RPMI8226 (cell line): ENCODE data around the gene NOL3.
A peak's percentile ranks its signal among the peaks of the same experiment; 100 is the strongest.

Experiments used
- DNase-seq: peaks from one replicate; pipeline ENCODE4 v3.0.0-alpha.2; 2015

Gene NOL3

DNA sequence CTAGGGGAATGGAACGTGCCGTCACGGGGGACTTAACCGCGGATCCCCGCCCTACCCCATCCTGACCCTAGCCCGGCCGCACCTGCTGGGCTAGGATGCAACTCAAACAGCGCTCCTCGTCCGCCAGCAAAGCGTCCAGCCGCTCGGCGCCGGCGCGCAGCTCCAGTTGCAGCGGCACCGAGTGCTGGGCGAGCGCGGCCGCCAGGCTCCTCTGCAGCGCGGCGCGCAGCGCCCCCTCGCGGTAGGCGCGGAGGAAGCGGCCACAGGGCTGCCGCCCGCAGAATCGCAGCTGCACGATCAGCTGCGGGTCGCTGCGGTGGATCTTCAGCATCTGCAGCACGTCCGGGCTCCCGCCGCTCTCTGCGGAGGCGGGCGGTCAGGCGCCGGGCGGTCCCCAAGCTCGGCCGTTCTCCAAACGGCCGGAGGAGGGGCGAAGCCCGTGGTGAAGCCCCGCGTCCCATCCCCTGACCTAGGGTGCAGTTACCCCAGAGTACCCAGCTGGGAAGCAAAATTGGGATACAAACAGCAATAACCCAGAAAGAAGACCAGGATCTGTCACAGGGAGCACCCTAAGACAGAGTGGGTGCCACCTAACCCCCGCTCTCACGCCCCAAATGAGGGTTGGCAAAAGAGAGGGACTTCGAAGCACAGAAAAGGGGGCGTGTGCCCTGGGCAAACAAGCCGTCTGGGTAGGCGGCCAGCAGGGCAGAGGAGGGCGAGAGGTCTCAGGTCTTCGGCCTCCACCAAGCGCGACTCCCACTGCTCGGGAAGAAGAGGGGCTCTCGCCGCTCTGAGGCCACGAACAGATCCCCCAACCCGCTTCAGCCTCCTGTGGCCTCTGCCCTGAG, 14.8 kb upstream of the NOL3 start:
- DNase-seq: peak; percentile 89

GRCh38 chr16:67156143-67156844, 14.0 kb upstream of the NOL3 start:
- no peak for DNase-seq

DNA sequence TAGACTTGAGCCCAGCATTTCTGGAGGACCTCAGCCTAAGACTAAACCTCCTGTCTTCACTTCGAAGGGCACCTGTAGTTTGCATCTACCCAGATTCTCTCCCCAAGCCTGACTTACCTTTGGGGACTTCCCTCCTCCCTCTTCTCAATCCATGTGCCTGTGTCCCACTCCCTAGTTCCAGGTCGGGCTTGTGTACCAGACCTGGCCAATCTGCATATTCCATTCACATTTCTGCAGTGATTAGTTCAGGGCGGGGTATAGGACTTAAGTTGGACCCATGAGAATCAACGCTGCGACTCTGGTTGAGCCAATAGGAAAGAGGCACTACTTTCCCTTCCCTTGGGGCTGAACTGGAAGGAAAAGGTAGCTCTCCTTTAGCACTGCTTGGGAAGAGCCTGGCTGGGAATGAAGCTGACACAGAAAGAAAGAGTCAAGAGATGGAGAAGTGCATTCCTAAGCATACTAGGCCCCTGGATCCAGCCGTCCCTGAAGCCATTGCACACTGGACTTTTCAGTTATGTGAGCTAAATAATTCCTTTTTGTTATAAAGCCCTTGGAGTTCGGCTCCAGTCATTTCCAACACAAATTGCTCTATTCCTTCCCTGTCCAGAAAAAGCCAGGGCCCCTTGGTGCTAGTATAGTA, 13.1 kb upstream of the NOL3 start:
- DNase-seq: no peak

DNA sequence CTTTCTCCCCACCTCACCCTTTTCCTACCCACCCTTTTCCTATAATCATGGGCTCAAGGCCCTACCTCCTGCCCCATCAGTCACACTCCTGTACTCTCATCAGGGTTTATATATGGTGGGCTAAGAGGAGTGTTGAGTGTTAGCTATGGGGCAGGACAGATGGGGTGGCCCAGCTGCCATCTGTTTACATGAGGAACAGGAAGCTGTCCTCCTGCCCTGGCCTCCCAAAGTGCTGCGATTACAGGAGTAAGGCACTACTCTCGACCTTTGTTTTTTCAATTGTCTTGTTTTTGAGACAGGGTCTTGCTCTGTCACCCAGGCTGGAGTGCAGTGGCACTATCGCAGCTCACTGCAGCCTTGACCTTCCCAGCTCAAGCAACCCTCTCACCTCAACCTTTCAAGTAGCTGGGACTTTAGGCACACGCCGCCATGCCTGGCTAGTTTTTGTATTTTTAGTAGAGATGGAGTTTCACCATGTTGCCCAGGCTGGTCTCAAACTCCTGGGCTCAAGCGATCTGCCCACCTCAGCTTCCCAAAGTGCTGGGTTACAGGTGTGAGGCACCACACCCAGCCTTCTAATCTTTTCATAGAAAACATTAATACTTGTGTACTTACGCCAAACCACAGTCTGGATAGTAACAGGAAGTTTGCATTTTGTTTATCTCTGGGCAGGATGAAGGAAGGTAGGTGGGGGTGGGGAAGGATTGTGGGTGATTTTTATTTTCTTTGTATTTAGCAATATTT, 12.3 kb upstream of the NOL3 start:
- DNase-seq: peak; percentile 62

- peak; percentile 96 for DNase-seq
These were observed 11.4 kb upstream of the NOL3 start for GRCh38 chr16:67158637-67159600.

- no peak for DNase-seq
These were observed 8.7 kb upstream of the NOL3 start for GRCh38 chr16:67161595-67162058.

DNA sequence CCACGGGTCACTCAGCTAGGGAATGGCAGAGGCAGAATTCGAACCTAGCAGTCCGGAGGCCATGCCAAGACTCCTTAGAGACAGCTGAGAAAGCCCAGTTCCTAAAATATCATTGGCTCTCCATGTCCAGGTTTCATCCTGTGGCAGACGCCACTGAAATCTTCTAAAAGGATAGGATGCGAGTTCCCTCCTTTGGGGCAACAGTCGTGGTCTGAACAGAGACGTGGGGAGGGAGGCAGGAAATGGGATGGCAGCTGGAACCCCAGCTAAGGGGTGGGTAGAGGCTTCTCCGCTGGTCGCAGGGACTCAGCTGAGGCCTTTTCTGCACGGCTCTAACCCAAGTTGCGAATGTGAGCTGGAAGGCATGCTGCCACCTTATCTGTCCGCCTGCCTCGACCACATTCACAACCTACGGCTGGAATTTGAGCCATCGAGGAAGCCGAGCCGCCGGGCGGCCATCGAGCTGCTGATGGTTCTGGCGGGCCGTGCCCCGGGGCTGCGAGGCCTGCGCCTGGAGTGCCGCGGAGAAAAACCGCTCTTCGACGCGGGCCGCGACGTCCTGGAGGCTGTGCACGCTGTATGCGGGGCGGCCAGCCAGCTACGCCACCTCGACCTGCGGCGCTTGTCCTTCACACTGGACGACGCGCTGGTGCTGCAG, 7.7 kb upstream of the NOL3 start:
- no peak for DNase-seq

DNA sequence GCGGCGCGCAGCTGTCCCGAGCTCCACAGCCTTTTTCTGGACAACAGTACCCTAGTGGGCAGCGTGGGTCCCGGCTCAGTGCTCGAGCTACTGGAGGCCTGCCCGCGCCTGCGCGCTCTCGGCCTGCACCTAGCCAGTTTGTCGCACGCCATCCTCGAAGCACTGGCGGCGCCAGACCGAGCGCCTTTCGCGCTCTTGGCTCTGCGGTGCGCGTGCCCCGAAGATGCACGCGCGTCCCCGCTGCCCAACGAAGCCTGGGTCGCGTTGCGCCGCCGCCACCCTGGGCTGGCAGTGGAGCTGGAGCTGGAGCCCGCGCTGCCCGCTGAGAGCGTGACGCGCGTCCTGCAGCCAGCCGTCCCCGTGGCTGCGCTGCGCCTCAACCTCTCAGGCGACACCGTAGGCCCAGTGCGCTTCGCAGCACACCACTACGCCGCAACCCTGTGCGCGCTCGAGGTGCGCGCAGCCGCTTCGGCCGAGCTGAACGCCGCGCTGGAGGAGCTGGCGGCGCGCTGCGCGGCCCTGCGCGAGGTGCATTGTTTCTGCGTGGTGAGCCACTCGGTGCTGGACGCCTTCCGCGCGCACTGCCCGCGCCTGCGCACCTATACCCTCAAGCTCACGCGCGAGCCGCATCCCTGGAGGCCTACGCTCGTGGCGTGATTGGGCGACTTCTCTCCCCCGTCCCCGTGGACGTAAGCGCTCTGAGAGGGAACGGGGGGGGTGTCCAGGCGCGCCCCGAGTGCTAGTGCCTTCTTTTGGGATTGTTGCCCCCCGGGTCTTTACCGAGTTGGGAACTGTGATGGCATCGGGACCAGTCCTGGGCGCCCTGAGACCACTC, 7.0 kb upstream of the NOL3 start:
- no peak for DNase-seq

DNA sequence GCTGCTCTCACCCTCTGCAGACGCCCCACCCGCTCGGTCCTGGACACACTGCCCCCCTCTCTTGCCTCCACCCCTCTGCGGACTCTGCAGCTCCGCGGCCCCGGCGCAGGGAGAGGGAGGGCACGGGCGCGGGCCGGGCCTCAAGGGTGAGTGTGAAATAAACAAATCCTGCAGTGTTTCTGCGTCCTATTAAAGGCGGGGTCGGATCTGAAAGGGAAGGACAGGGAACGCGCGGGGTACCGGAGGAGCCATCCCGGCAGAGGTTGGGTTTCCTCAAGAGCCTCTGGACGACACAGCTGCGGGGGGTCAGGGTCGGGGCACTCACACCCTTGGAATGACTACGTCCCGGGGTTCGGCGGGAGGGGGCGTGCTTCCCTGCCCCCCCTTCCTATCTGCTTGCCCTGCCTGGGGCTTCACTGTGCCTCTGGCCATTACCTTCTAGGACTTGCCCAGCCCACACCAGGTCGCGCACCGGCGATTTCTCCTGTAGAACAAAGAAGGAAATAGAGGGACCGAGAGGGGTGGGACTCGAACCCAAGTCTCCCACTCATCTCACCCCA, 6.3 kb upstream of the NOL3 start:
- no peak for DNase-seq

DNA sequence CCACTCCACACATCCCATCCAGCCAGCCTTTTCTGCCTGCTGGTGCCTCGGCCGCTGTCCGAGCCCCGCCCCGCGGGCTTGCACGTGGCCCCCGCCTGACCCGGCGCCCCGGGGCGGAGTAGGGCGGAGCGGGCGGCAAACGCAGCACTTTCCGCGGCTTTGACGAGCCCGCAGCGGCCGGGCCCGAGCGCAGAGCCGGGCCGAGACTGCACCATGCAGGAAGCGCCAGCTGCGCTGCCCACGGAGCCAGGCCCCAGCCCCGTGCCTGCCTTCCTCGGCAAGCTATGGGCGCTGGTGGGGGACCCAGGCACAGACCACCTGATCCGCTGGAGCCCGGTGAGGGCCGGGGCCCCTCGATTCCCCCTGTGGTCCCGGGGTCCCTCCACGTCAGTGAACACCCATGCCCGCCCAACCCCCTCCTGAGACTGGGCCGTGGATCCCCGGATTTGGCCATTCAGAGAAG, 5.7 kb upstream of the NOL3 start, which contains the start of gene HSF4:
Gene HSF4, plus strand, starts transcription at position 147 of the 463 bp plus-strand sequence. Its CDS starts 67 bp downstream, at position 214.
- DNase-seq: peak; percentile 93

DNA sequence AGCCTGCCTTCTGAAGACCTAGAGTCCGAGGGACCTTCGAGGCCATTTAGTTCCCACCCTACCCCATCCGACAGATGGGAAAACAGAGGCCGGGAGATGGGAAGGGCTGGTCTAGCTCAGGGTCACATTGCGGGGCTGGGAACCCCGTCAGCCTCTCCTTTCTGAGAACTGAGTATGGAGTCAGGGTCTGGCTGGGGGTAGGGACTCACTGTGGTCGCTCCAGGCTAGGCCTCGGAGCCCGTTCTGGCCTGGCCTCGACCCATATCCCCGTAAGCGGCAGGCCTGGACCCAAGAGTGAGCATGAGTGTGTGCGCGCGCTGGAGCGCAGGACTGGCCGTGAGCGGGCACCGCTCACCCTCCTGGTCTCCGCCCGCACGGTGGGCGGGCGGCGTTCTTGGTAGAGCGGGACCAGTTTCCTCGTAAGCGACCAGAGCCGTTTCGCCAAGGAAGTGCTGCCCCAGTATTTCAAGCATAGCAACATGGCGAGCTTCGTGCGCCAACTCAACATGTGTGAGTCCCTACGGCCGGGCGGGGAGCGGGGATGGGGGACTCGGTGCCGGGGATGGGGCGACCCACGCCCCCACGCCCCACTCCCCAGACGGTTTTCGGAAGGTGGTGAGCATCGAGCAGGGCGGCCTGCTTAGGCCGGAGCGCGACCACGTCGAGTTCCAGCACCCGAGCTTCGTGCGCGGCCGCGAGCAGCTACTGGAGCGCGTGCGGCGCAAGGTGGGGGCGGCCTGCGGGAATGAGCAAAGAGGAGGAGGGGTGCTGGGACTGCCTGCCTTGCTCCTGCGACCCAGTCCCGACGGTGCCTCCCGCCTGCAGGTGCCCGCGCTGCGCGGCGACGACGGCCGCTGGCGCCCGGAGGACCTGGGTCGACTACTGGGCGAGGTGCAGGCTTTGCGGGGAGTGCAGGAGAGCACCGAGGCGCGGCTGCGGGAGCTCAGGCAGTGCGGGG, 4.9 kb upstream of the NOL3 start:
- DNase-seq: no peak

DNA sequence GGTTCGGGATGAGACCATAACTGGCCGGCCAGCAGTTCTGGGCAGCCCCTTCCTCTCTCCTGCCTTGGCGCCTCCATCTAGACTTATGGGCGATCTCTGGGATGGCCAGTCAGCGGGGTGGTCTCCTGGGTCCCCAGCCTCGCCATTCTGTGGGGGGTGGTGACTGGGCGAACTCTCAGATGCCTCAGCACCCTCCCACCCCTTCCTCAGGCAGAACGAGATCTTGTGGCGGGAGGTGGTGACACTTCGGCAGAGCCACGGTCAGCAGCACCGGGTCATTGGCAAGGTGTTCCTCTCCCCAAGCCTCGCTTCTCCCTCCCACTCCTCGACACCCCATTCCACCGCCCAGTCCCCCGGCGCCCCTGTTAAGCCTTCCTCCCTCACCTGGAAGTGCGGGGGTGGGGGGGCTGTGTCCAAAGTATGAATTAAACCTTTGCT, 4.2 kb upstream of the NOL3 start:
- DNase-seq: no peak

DNA sequence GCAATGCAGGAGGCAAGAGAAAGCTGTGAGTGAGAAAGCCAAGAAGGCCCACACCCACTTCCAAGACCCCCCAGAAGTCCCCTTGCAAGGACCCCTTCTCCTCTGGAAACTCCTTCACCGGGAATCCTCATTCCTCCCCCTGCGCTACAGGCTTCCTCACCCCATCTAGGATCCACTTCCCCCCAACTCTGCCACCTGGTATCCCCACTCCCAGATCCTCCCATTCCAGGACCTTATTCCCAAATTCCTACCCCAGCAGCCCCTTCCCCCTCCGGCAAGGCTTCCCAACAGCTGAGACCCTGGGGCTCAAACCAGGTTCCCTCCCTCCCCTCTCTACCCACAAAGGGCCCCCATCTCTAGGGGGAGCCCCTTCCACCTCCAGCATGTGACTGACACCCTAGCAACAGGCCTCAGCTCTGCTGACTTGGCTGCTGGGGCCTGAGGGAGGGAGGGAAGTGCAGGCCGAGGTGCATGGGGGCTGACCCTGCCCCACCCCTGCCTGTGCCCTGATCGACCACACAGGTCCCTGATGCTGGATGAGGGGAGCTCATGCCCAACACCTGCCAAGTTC, 3.7 kb upstream of the NOL3 start:
- no peak for DNase-seq

DNA sequence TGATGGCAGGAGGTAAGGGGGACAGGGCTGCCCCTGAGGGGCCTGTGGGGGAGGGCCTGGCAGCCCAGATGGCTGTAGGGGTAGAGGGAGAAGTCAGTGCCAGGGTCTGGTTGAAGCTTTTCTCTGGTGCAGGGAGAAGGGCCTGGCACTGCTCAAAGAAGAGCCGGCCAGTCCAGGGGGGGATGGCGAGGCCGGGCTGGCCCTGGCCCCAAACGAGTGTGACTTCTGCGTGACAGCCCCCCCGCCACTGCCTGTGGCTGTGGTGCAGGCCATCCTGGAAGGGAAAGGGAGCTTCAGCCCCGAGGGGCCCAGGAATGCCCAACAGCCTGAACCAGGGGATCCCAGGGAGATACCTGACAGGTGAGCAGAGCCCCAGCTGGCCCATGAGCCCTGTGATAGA, 2.8 kb upstream of the NOL3 start:
- no peak for DNase-seq

DNA sequence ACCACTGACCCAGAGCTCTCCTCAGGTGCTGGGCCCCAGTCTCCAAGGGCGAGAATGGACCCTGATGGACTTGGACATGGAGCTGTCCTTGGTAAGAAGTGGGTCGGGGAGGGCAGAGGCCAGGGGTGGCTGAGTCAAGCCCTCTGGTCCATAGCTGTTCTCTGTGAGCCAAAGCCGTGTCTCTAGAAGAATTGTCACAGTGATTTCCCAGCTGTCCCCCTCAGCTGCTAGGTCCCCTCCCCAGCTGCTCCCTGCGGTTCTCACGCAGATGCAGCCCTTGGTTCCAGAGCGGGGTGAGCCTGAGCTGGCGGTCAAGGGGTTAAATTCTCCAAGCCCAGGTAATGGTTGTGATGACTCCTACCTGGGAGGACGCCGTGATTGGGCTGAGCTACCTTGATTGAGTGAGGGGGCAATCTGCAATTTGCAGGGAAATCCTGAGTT, 1.3 kb upstream of the NOL3 start:
- DNase-seq: no peak

DNA sequence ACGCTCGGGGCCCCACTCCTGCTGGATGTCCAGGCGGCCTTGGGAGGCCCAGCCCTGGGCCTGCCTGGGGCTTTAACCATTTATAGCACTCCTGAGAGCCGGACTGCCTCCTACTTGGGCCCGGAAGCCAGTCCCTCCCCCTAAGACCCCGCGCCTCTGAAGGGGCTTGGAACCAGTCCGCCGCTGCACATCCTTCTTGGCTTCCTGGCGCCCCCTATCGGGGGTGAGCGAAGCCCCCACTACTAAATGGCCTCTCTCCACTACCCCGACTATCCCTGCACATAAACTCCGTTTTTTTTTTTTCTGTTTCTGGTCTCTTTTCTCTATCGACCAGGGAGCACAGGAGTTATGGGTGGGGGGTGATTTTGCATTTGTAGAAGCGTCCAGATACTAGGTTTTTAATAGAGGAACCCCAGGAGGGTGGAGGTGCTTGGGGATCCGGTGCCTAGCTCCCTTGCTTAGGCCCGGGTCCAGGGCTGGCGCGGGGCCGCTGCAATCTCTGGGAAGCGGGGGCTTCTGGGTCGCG, 633 bp upstream of the NOL3 start:
- DNase-seq: no peak

- DNase-seq: no peak
These were observed 761 bp downstream of the NOL3 start for GRCh38 chr16:67170949-67171649.
